ENCODE measurements around the gene KSR2. TPM values are rescaled to one million over a fixed set of nuclear protein-coding genes. Genes with fewer than 3 reads are reported as not detected.
A peak's percentile ranks its signal among the peaks of the same experiment; 100 is the strongest.

KSR2 gene
- total RNA-seq, 1 donor from 2014 or later, result not detected

GRCh38 chr12:117530796-117531195, 438.0 kb downstream of the KSR2 start:
- peaks cover 10% of the 10 kb centered on the region for H3K9me3 ChIP-seq (replicated peaks)
- no peak for TF ChIP-seq CTCF (IDR thresholded peaks at IDR 0.05; ENCODE audit: borderline replicate concordance)
- no peak overlapping the region for H3K27ac ChIP-seq (replicated peaks)
- H3K4me1 ChIP-seq, result peaks cover 20% of the 10 kb centered on the region
- no peak overlapping the region for H3K4me3 ChIP-seq
- H3K27me3 ChIP-seq (ENCODE audit: low read depth), result no peaks in the 10 kb centered on the region
- intact Hi-C loops (cut with micrococcal nuclease), result no loop called here
- no peaks in the 10 kb centered on the region for H3K36me3 ChIP-seq
- DNase-seq, result no peak

GRCh38 chr12:117528538-117528937, 440.3 kb downstream of the KSR2 start:
- TF ChIP-seq CTCF (IDR thresholded peaks at IDR 0.05; ENCODE audit: borderline replicate concordance), result no peak
- H3K36me3 ChIP-seq, result no peaks in the 10 kb centered on the region
- no peak overlapping the region for H3K4me3 ChIP-seq
- intact Hi-C loops (cut with micrococcal nuclease), result no loop called here
- H3K27ac ChIP-seq (replicated peaks), result peak overlapping the region; percentile 58
- DNase-seq, result peak; percentile 22
- peaks cover 20% of the 10 kb centered on the region for H3K4me1 ChIP-seq
- peaks cover 10% of the 10 kb centered on the region for H3K9me3 ChIP-seq (replicated peaks)
- H3K27me3 ChIP-seq (ENCODE audit: low read depth), result no peaks in the 10 kb centered on the region

- intact Hi-C loops (cut with micrococcal nuclease), result no loop called here
- TF ChIP-seq CTCF (IDR thresholded peaks at IDR 0.05; ENCODE audit: borderline replicate concordance), result no peak
- Histone ChIP-seq H3K4me1 (peaks cover 20% of the 10 kb centered on the region), H3K27ac (replicated peaks) (no peak overlapping the region), H3K36me3 (no peaks in the 10 kb centered on the region), H3K4me3 (no peak overlapping the region), H3K9me3 (replicated peaks) (peaks cover 10% of the 10 kb centered on the region), H3K27me3 (ENCODE audit: low read depth) (no peaks in the 10 kb centered on the region)
- DNase-seq, result no peak
These were observed 441.3 kb downstream of the KSR2 start for GRCh38 chr12:117527479-117527855.

DNA sequence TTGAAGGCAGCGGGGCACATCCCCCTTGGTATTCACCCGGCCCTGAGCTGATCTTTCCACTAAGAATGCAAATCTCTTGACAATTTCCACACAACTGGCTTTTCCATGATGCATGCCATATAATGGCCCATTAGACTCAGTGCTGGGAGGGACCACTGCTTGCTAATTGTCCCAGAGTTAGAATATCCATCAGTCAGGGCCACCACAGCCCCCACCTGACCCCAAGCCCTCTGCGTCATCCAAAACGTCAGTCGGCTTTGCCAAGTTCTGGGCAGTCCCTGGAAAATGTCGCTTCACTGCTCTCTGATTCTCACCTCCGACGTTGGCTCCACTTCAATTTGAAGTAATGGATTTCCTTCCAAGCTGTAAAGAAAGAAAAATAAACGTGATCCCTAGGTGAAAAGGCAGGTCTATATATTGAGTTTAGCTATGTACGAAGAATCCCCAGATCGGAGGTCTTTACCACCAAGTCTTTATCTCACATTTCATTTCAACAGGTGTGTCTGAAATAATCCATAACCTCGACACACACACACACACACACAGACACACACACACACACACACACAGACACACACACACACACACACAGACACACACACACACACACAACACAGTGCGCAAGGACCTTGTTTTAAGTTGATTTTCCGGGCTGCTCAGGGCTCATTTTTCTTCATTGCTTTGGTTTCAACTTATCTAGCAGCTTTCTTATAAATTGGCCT, 441.9 kb downstream of the KSR2 start:
- no peak for TF ChIP-seq CTCF (IDR thresholded peaks at IDR 0.05; ENCODE audit: borderline replicate concordance)
- H3K27me3 ChIP-seq (ENCODE audit: low read depth), result no peaks in the 10 kb centered on the region
- DNase-seq, result no peak
- peaks cover 20% of the 10 kb centered on the region for H3K4me1 ChIP-seq
- H3K36me3 ChIP-seq, result no peaks in the 10 kb centered on the region
- intact Hi-C loops (cut with micrococcal nuclease), result no loop called here
- no peak overlapping the region for H3K4me3 ChIP-seq
- H3K27ac ChIP-seq (replicated peaks), result no peak overlapping the region
- H3K9me3 ChIP-seq (replicated peaks), result peaks cover 9% of the 10 kb centered on the region

- intact Hi-C loops (cut with micrococcal nuclease), result no loop called here
- DNase-seq, result no peak
- H3K9me3 ChIP-seq (replicated peaks), result peaks cover 4% of the 10 kb centered on the region
- H3K27me3 ChIP-seq (ENCODE audit: low read depth), result no peaks in the 10 kb centered on the region
- H3K4me3 ChIP-seq, result no peak overlapping the region
- H3K36me3 ChIP-seq, result no peaks in the 10 kb centered on the region
- peaks cover 24% of the 10 kb centered on the region for H3K4me1 ChIP-seq
- no peak for TF ChIP-seq CTCF (IDR thresholded peaks at IDR 0.05; ENCODE audit: borderline replicate concordance)
- H3K27ac ChIP-seq (replicated peaks), result no peak overlapping the region
These were observed 443.0 kb downstream of the KSR2 start for GRCh38 chr12:117525766-117526165.
